Small intestine (tissue), 7 donors: ENCODE results near the gene EXOC1. TPM values are rescaled to one million over a fixed set of nuclear protein-coding genes. Genes with fewer than 3 reads are reported as not detected.
A peak's percentile ranks its signal among the peaks of the same experiment; 100 is the strongest.

ENCODE experiments used
- DNase-seq, 2 donors: peaks; one replicate each; pipeline versions ENCODE4 v3.0.0 to v3.0.0-alpha.2; 2013
- FAIRE-seq: peaks from 2 replicates; lab custom pipeline; 2012; peaks lifted over from hg19 to GRCh38; lab: Jason Lieb, UNC
- H3K27ac ChIP-seq, 3 donors: one replicate each; pipeline ENCODE4 v1.5.1; 2013; ENCODE audit warnings: low read length in 2 of 3, mild to moderate bottlenecking in 2 of 3, control low read depth in 1 of 3, inconsistent platforms in 1 of 3, low read depth in 1 of 3, moderate library complexity in 1 of 3
- H3K27me3 ChIP-seq, 3 donors: one replicate each; pipeline ENCODE4 v1.6.1; 2013; ENCODE audit warnings: low read length in 3 of 3, inconsistent platforms in 1 of 3; ENCODE audit not compliant: control insufficient read depth in 3 of 3, insufficient read depth in 3 of 3
- H3K36me3 ChIP-seq, 3 donors: one replicate each; pipeline ENCODE4 v1.6.1; 2013; ENCODE audit warnings: low read length in 3 of 3, inconsistent platforms in 1 of 3, low read depth in 1 of 3, mild to moderate bottlenecking in 1 of 3, moderate library complexity in 1 of 3; ENCODE audit not compliant: control insufficient read depth in 3 of 3, insufficient read depth in 2 of 3
- H3K4me1 ChIP-seq, 3 donors: one replicate each; pipeline ENCODE4 v1.6.1; 2013; ENCODE audit warnings: low read length in 2 of 3, inconsistent platforms in 1 of 3, low read depth in 1 of 3, mild to moderate bottlenecking in 1 of 3, moderate library complexity in 1 of 3; ENCODE audit not compliant: control insufficient read depth in 3 of 3, insufficient read depth in 2 of 3
- H3K4me3 ChIP-seq, 3 donors: one replicate each; pipeline ENCODE4 v1.5.1; 2013; ENCODE audit warnings: low read length in 3 of 3, control low read depth in 1 of 3, inconsistent platforms in 1 of 3, low read depth in 1 of 3, mild to moderate bottlenecking in 1 of 3, moderate library complexity in 1 of 3
- H3K9me3 ChIP-seq, 2 donors: one replicate each; pipeline ENCODE4 v1.6.1; 2013; ENCODE audit warnings: low read depth in 1 of 2, low read length in 1 of 2; ENCODE audit not compliant: control insufficient read depth in 2 of 2, insufficient read depth in 1 of 2
- WGBS, 3 donors: extraction: QIAGEN DNeasy Blood & Tissue Kit; methylation state at CpG; one replicate each; pipeline ENCODE4 v1.1.7; 2013; 5-methylcytosine and 5-hydroxymethylcytosine counted together
- polyA plus RNA-seq, 4 donors: library from polyadenylated mRNA; stranded (reverse) in 3 of 4; unstranded in 1 of 4; fragments of 200-250 nt in 3 of 4; fragments of 120-200 nt in 1 of 4; gene quantifications; one replicate each; pipeline versions ENCODE4 v1.2.1 to v1.2.3, GENCODE V29; 2013
- donor health status: healthy with polysubstance abuse.
- donor health status: control.
- donor health status: control.
- donor health status: Bipolar disorder and iron deficiency.
- donor health status: healthy.

Gene EXOC1
- polyA plus RNA-seq, 4 donors, result 15.3 to 37.9 (median 20.9) TPM

DNA sequence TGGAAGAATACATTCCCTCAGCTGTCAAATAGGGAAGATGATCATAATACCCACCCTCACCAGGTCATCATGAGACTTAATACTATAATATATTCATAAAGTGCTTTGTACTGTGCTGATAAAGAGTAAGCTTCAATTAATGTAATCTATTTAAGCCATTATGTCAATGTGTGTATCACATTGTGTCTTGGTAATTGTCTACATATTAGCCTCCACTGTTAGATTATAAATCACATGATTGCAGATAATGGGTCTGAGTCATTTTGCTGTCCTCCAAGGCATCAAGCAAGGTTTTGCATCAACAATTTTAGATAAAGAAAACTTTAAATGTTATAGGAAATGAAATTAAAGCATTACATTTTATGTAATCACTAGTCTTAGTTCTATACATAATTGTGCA is 50.1 kb downstream of the EXOC1 start:
- Histone ChIP-seq H3K36me3 (peaks cover 0 to 14% (median 0%) of the 10 kb centered on the region in 3 donors), H3K9me3 (no peaks in the 10 kb centered on the region), H3K27ac (no peak overlapping the region), H3K4me3 (no peak overlapping the region), H3K27me3 (no peaks in the 10 kb centered on the region), H3K4me1 (peaks cover 0 to 3% (median 0%) of the 10 kb centered on the region in 3 donors)
- FAIRE-seq, result no peak
- DNase-seq, result peak in 1 of 2 donors; percentile 40

DNA sequence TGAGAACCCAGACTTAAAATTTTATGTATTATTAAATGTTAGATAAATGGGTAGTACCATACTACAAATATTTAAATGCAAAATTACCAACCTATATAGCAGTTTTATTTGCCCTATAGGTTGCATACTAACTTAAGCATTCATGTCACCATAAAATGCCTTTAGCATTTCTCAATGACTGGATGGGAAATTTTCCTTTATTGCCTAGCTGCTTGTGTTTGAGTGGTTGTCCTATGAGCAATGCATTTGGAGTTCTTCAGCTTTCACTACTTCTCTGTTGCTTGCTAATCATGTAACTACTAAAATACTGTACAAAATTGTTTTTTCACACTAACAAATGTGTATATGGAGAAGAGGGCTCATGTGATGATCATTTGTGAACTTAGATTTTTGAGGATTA is 51.1 kb downstream of the EXOC1 start:
- Histone ChIP-seq H3K4me1 (peaks cover 0 to 3% (median 0%) of the 10 kb centered on the region in 3 donors), H3K27ac (no peak overlapping the region), H3K27me3 (no peaks in the 10 kb centered on the region), H3K4me3 (no peak overlapping the region), H3K36me3 (peaks cover 0 to 14% (median 0%) of the 10 kb centered on the region in 3 donors), H3K9me3 (no peaks in the 10 kb centered on the region)
- FAIRE-seq, result no peak
- DNase-seq, result no peak

DNA sequence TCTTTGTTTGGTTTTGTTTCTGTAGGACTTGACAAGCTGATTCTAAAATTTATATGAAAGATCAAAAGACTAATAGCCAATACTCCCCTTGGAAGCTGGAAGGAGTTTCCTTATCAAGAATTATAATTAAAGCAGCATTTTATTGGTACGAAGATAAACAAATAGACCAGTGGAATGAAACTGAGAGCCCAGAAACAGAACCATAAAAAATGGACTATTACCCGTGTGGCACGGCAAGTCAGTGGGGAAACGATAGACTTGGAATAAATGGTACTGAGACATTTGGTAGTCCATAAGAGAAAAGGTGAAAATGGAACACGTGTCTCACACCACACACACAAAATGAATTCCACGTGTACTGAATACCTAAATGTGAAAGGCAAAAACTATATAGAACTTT is 52.9 kb downstream of the EXOC1 start:
- no peak overlapping the region for H3K27ac ChIP-seq
- peaks cover 0 to 10% (median 0%) of the 10 kb centered on the region in 3 donors for H3K36me3 ChIP-seq
- FAIRE-seq, result no peak
- no peaks in the 10 kb centered on the region for H3K9me3 ChIP-seq
- no peak overlapping the region for H3K4me3 ChIP-seq
- 21 to 60% (median 44%) methylated on average over 6 of the region's 6 CpGs for WGBS, 3 donors
- peak in 1 of 2 donors; percentile 56 for DNase-seq
- H3K27me3 ChIP-seq, result no peaks in the 10 kb centered on the region
- H3K4me1 ChIP-seq, result peaks cover 0 to 3% (median 0%) of the 10 kb centered on the region in 3 donors

DNA sequence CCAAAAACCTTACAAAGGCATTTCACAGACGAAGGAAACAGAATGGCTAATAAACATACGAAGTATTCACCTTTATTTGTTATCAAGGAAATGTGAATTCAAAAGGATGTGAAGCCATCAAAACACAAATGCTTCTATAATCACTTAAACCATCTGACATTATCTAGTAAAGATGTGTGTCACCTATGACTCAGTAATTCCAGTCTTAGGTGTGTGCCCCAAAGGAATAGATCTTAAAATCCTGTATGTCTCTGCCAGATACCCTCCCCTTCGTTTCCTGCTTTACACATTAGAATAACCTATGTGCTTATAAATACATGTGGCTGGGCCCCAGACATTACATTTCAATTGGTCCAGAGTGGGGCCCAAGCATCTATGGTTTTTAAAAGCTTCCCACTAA is 53.5 kb downstream of the EXOC1 start:
- DNase-seq, result no peak
- H3K9me3 ChIP-seq, result no peaks in the 10 kb centered on the region

DNA sequence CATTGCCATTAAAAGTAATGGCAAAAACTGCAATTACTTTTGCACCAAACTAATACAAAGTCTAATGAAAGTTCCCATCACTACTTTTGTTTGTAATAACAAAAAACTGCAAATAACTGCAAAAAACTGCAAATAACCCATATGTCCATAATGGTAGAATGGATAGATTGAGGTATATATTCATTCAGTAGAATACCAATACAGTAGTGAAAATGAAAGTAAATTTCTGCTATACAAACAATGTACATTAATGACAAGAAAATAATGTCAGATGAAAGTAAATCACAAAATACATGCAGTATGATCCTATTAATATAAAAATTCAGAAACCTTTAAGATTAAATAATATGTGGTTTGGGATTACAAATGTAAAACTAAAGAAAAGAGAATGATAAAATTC is 54.0 kb downstream of the EXOC1 start:
- DNase-seq (no peak), FAIRE-seq (no peak)
- Histone ChIP-seq H3K9me3 (no peaks in the 10 kb centered on the region), H3K4me3 (no peak overlapping the region), H3K4me1 (peaks cover 0 to 3% (median 0%) of the 10 kb centered on the region in 3 donors), H3K36me3 (peaks cover 0 to 10% (median 0%) of the 10 kb centered on the region in 3 donors), H3K27me3 (no peaks in the 10 kb centered on the region), H3K27ac (no peak overlapping the region)

More for the DNA sequence above, 53.5 kb downstream of the EXOC1 start:
- H3K4me3 ChIP-seq, result no peak overlapping the region
- H3K4me1 ChIP-seq, result peaks cover 0 to 3% (median 0%) of the 10 kb centered on the region in 3 donors
- H3K27me3 ChIP-seq, result no peaks in the 10 kb centered on the region
- H3K36me3 ChIP-seq, result peaks cover 0 to 10% (median 0%) of the 10 kb centered on the region in 3 donors
- H3K27ac ChIP-seq, result no peak overlapping the region
- FAIRE-seq, result no peak
- WGBS, 3 donors, result 61 to 71% (median 64%) methylated on average over 3 of the region's 3 CpGs

DNA sequence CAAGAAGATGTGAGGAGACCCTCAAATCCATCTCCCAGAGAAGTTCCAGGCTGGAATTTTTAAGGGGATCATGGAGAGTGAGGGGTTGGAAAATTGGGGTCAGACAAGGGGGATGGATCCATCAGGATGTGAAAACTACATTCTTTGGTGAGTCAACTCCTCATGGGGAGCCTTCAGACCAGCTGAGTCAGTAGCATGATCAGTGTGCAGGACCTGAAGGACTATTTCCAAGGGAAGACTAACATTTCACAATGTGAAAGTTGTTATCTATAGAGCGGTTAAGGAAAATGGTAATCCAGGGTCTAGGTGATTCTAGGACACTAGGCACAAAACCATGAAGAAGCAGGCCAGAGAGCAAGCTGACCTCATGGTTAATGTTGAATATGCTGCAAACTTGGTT is 56.7 kb downstream of the EXOC1 start:
- H3K27me3 ChIP-seq, result no peaks in the 10 kb centered on the region
- DNase-seq, result no peak
- H3K4me1 ChIP-seq, result peaks cover 0 to 3% (median 0%) of the 10 kb centered on the region in 3 donors
- peaks cover 0 to 6% (median 0%) of the 10 kb centered on the region in 3 donors for H3K36me3 ChIP-seq
- no peak overlapping the region for H3K4me3 ChIP-seq
- no peaks in the 10 kb centered on the region for H3K9me3 ChIP-seq
- FAIRE-seq, result no peak
- no peak overlapping the region for H3K27ac ChIP-seq
- 93 to 96% (median 96%) methylated on average over 1 of the region's 1 CpG for WGBS, 3 donors

DNA sequence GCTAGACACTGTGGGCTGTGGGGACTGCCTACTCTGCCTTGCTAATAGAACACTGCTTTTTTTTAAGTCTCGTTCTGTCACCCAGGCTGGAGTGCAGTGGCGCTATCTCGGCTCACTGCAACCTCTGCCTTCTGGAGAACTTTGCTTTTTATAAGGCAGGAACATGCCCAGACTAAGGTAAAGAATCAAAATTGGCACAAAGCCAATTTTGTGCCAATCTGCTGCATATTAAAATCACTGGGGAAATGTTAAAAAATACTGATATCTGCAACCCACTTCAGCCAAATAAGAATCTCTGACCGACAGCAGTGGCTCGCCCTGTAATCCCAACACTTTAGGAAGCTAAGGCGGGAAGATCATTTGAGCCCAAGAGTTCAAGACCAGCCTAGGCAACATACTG is 58.8 kb downstream of the EXOC1 start:
- peak in 1 of 2 donors; percentile 20 for DNase-seq
- FAIRE-seq, result no peak
- H3K36me3 ChIP-seq, result no peaks in the 10 kb centered on the region

DNA sequence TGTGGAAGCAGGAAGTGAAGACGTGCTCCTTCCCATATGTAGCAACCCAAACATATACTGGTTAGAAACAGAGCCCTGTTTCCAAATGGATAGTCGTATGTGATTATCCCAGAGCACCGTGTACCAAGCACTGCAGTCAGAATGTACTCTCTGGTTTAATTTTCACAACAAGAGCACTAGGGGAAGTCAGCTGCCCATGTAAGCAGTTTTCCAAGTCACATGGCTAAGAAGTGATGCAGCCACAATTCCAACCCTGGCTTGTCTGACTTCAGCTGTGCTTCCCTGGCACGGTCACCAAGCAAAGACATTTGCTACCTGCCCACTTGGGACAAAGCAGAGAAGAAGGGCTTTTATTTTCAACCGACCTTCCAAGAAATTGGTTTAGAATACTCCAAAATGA is 67.1 kb downstream of the EXOC1 start:
- Histone ChIP-seq H3K27me3 (no peaks in the 10 kb centered on the region), H3K27ac (no peak overlapping the region), H3K4me3 (no peak overlapping the region), H3K36me3 (no peaks in the 10 kb centered on the region), H3K4me1 (no peaks in the 10 kb centered on the region), H3K9me3 (no peaks in the 10 kb centered on the region)
- no peak for FAIRE-seq
- WGBS, 3 donors, result 59 to 85% (median 83%) methylated on average over 5 of the region's 5 CpGs
- DNase-seq, result no peak

More for the DNA sequence above, 58.8 kb downstream of the EXOC1 start:
- Histone ChIP-seq H3K4me3 (no peak overlapping the region), H3K27ac (no peak overlapping the region), H3K4me1 (no peaks in the 10 kb centered on the region), H3K27me3 (no peaks in the 10 kb centered on the region), H3K9me3 (no peaks in the 10 kb centered on the region)
- 55 to 80% (median 65%) methylated on average over 6 of the region's 6 CpGs for WGBS, 3 donors

DNA sequence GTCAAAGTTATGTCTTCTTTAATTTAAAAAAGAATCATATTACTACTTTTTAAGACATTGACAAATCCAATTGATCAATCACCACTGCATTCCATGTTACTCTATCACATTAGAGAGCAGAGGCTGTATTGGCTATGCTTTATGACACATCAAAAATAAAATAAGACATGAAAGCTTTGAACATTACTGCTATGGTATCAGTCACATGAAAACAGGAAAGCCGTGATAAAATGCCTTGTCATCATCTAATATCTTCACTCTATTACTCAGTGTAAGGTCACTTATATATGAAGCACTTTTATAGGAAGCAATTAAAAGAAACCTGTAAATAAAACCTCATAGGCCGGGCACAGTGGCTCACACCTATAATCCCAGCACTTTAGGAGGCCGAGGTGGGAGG is 67.6 kb downstream of the EXOC1 start:
- Histone ChIP-seq H3K4me3 (no peak overlapping the region), H3K9me3 (no peaks in the 10 kb centered on the region), H3K4me1 (peaks cover 0 to under 1% (median 0%) of the 10 kb centered on the region in 3 donors), H3K36me3 (no peaks in the 10 kb centered on the region), H3K27ac (no peak overlapping the region), H3K27me3 (no peaks in the 10 kb centered on the region)
- FAIRE-seq (no peak), DNase-seq (no peak)
- 54 to 73% (median 61%) methylated on average over 3 of the region's 3 CpGs for WGBS, 3 donors
